NCI-H1048 (cell line): ENCODE data around the gene GCN1.

Source experiments
- DNase-seq: peaks from one replicate; lab custom pipeline; 2025; lab: John Stamatoyannopoulos, UW

GCN1 gene

DNA sequence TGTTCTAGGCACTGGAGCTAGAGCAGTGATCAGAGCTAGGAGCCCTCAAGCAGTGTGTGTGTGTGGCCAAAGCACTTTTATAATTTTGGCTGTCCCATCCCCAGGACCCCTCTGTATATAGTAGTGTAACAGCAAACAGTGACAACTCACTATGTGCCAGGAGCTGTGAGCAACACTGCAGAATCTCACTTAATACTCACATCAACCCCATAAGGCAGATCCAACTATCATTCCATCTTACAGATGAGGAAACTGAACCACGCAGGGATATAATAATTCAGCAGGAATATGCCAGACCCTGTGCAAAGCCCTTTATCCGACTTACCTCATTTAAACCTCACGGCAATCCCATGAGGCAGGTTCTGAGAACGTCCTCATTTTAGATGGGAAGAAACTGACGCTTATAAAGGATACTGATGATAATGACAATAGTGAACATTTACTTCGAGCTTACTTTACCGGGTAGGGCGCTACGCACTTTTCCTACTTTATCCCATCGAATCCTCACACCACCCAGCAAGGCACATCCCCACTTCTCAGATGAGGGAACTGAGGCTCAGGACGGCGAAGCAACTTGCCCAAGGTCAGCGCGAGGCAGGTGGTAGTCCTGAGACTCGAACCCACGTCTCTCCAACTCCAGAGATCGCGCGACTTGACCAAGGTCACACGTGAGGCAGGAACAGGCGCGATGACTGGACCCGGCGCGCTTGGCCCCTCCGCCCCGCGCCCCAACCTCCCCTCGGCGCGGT, 78.6 kb downstream of the GCN1 start:
- DNase-seq = no peak

DNA sequence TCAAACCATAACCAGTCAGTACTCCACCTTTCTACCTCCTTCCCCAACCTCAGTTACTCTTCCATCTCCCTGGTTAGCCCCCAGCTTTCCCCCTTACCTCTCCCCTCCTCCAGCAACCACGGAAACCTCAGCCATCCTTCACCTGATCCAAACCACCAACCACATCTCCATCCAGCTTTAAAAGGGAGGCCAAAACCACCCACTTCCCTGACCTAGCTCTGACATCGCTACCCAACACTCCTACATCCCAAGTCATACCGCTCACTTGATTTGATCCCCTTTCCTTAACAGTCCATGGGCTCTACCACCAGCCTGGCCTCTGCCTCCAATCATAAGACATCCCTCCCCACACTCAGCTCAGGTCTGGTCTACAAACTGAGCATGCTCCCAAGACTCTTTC, 79.4 kb downstream of the GCN1 start:
- DNase-seq = no peak

- DNase-seq = no peak
Measured at GRCh38 chr12:120110550-120111501, 83.7 kb downstream of the GCN1 start.

DNA sequence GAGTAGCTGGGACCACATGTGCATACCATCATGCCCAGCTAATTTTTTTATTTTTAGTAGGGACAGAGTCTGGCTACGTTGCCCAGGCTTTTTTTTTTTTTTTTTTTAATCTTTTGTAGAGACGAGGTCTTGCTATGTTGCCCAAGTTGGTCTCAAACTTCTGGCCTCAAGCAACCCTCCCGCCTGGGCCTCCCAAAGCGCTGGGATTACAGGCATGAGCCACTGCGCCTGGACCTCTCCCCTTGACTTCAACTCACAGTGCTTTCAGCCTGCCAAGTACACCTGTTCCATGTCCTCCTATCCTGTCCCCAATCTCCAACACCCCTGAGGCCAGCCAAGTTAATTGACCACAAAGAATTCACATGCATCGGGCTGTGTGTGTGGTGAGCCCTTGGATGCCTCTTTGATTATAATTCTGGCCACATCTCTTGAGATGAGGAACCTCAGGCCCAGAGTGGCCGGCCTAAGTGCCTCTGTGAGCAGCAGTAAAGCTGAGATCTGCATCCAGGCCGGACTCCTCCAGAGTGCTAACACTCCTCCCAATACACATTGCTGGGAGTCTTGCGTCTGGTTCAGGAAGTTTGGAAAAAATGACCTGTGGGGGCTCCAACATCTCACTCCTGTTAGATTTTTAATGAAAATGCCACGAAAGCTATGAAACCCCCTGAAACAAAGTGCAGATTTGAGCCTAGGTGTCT, 84.8 kb downstream of the GCN1 start:
- DNase-seq = no peak

DNA sequence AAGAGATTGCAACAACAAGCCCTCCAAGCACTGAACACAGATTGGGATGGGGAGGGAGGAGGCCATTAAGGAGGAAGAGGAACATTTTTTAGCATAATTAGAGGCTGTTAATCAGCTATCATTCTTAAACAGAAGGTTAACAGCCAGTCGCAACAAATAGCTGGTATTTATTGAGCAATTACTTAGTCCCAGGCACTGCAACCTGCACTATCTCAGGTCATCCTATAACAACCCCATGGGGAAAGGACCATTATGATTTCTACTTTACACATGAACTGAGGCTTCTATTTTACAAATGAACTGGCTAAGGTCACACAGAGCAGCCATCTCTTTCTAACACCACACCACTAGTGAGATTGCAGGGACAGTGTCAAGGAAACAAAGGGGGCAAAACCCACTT, 88.4 kb downstream of the GCN1 start:
- no peak for DNase-seq

DNA sequence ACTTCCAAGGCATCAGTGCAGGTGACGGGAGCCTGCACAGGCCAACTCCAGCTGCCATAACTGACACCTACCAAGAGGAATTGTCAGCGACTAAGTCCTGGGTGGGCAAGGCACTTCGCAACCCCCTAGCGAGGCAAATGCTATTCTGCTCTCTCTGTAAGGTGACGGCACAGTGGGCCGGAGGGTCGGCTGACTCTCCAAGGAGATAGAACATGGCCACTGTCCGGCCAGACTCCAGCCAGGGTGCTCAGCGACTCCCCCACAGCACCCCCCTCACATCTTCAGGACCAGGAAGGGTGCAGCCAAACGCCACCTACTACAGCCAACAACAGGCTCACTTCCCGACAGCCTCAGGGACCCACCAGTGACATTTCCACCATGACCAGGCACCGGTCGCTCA, 91.1 kb downstream of the GCN1 start:
- DNase-seq = no peak

DNA sequence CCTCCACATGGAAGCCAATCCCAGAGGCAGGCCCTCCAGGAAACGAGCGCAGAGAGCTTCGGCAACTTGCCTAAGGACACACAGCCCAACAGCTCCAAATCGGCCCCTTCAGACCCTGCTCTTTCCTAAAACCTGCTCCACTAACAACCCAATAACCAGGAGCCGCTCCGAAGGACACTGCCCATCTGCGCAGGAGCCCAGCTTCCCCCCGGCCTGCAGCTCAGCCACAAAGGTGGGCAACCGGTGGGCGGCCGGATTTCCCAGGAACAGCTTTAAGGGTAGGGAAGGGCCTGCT, 91.5 kb downstream of the GCN1 start:
- no peak for DNase-seq

DNA sequence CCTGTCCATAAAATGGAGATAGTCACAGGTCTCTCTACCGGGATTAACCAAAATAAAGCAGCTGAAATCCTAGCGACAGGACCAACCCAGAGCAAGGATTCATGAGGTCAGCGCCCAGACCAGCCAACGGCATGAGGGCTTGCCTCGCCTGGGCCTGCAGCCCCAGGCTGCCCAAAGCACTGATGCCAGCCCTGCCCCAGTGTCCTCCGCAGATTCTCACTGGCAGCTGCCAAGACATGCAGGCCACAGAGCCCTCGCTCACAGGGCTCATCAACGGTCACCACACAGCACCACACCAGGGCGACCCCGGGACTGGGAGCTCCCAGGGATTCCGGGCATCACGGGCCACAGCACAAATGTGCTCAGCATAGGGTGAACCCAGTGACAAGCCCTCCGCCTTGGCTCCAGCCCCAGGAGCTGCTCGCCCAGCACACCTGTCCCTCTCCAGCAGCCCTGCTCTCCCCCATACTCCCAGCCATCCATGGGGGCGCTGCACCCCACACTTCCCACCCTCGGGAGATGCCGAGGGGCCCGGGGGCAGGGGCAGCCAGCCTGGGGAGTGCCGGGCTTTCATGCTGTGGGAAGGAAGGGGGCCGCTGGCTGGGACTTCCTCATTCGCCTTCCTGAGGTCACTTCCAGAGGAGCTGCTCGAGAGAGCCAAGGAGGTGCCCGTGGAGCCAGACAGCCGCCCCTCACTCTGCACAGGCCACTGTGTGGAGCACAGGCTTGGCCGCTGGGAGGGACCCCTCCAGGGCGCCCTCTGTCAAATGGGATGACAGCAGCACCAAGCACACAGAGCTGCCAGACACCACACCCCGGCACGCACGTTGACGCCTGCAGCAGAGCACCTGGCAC, 92.1 kb downstream of the GCN1 start:
- no peak for DNase-seq

GRCh38 chr12:120101617-120102016, 92.9 kb downstream of the GCN1 start:
- DNase-seq = no peak

DNA sequence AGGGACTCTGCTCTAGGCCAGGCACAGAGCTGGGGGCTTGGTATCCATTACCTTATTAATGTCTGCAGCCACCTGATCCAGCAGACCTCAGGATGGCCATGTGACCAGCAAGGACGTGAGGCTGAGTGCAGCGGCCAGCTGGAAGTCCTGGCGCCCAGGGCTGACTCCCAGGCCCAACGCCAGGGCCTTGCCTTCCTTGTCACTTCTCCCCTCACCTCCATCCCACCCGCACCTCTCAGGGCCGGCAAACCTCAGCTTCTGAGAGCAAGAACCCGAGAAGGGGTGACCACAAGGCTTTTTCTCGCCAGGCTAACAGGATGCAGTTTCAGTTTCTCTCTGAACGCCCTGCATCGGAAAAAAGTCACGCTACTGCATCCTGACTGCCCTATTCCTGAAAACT, 93.3 kb downstream of the GCN1 start:
- no peak for DNase-seq

DNA sequence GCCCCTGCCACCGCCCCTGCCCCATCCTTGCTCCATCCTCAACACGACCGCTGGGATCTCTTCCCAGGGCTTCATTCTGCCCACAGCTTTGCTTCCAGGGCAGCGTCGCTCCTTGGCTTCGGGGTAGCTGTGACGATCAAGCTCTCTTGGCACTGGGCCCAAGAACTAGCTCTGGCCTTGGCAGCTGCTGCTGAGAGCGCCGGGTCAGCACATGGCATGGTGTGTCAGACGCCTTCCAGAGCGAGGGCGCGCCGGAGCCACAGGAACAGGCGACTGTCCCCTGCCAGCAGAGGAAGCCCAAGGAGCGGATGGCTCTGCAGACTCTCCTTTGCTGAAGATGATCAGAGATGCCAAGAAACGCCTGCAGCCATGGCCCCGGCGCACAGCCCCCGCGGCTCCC, 93.9 kb downstream of the GCN1 start:
- no peak for DNase-seq

GRCh38 chr12:120099738-120100137, 94.8 kb downstream of the GCN1 start:
- no peak for DNase-seq

GRCh38 chr12:120098756-120099470, 95.6 kb downstream of the GCN1 start:
- no peak for DNase-seq

GRCh38 chr12:120096671-120097202, 97.8 kb downstream of the GCN1 start:
- no peak for DNase-seq

GRCh38 chr12:120095736-120096135, 98.8 kb downstream of the GCN1 start:
- DNase-seq = no peak

GRCh38 chr12:120095331-120095730, 99.2 kb downstream of the GCN1 start:
- no peak for DNase-seq

DNA sequence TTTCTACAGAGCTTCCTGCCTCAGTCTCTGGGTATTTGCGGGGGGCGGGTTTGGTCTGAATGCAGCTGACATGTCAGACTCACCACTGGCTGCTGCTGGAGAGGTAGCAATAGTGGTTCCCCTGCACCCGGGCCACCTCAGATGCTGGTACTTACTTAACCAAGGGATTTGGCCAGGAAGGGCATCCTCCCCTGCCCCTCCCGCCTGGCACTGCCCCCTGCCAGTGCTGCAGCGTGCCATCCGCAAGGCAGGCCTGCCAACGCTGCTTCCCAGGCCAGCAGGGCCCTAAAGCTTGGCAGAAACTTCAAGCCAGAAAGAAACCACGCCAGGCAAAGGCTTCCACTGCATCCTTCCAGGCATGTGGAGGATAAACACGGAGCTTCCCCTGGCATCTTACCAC, 100.0 kb downstream of the GCN1 start:
- DNase-seq = no peak

DNA sequence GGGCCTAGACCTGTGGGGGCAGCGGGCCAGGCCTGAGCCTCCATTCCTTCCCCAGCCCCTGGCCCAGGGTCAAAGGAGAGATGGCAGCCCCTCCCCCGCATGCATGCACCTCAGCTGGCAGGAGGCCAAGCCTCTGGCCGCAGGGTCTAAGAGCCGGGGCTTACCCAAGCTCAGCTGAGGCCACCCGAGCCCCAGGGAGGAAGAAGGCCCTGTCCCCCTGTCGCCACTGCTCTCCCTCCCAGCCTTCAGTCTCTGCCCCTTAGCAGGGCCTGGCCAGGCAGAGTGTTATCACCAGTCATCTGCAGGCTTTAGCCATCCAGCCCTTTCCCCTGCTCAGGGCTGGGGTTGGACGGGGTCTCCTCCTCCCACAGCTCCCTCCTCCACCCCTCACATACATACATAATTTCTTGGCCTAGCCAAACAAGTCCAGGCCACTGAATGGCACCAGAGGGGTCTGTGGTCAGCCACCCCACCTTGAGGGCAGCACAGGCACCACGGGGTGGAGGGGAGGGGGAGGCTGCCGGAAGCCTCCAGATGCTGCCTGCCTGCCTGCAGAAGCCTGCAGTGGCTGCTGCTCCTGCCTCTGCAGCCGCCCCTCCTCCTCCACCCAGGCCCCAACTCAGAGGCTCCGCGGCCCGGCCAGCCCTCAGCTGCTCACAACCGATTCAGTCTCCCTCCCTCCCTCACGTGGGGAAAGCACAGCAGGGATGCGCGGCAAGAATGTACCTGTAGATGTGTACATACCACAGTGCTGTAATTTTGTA, 100.7 kb downstream of the GCN1 start:
- DNase-seq = no peak

- no peak for DNase-seq
Measured at GRCh38 chr12:120093336-120093591, 101.3 kb downstream of the GCN1 start.

GRCh38 chr12:120092551-120093335, 101.8 kb downstream of the GCN1 start:
- DNase-seq = no peak
